ENCODE data around the gene CLIP2. TPM values are rescaled to one million over a fixed set of nuclear protein-coding genes. Genes with fewer than 3 reads are reported as not detected.
"Not testable (repeated sequence)": the region's sequence is repeated elsewhere in the genome, so short reads cannot be mapped to it uniquely, and the experiment has no call there.

The CLIP2 gene
- polyA plus RNA-seq, 3 donors: 1.1 to 5.2 (median 1.3) TPM

DNA sequence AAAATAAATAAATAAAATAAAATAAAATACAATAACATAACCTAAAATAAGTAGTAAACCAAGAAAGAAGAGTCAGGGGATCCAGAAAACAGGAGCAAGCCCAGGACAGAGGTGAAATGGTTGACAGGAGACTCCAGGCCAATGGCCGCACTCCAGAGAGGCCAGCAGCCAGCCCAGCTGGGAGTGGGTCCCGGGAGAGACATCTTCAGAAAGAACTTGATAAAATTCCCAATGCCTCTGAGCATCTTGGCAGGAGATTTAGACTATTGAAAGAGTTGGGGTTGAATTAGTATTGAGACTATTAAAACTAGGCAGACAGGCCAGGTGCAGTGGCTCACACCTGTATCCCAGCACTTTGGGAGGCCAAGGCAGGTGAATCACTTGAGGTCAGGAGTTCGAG, 62.6 kb downstream of the CLIP2 start:
- Mint-ChIP-seq H3K9me3 (peaks cover 0 to 16% (median 13%) of the 10 kb centered on the region in 7 donors), H3K36me3 (peaks cover 26 to 33% of the 10 kb centered on the region in 2 donors), H3K27ac (no peak overlapping the region), H3K27me3 (ENCODE audit: low read depth in 3 of 3) (peaks cover 0 to 3% (median 1%) of the 10 kb centered on the region in 3 donors), H3K4me3 (no peak overlapping the region), H3K4me1 (peaks cover 3% of the 10 kb centered on the region)
- Histone ChIP-seq H3K4me2 (replicated peaks; ENCODE audit: extremely low read depth, low read length, poor library complexity, severe bottlenecking) (no peak overlapping the region), H3K4me3 (replicated peaks in 1 of 3; ENCODE audit: low read depth in 2 of 3, low read length in 3 of 3) (no peak overlapping the region), H3K9ac (ENCODE audit: insufficient read depth, low read length, poor library complexity, severe bottlenecking) (no peak overlapping the region), H3K27me3 (ENCODE audit: control insufficient read depth in 2 of 2, insufficient read depth in 2 of 2, low read length in 2 of 2) (no peaks in the 10 kb centered on the region), H3K36me3 (replicated peaks in 1 of 2; ENCODE audit: control insufficient read depth in 1 of 2, insufficient read depth in 2 of 2, low read length in 2 of 2) (peaks cover 4 to 25% of the 10 kb centered on the region in 2 donors), H3K79me2 (ENCODE audit: insufficient read depth, low read length) (no peaks in the 10 kb centered on the region), H3K9me3 (replicated peaks in 1 of 2; ENCODE audit: control insufficient read depth in 1 of 2, insufficient read depth in 1 of 2, low read length in 2 of 2) (peaks cover 0 to 8% of the 10 kb centered on the region in 2 donors), H3K4me1 (ENCODE audit: control insufficient read depth in 1 of 2, insufficient read depth in 2 of 2, low read length in 2 of 2) (no peaks in the 10 kb centered on the region), H4K20me1 (ENCODE audit: insufficient read depth, low read length) (no peaks in the 10 kb centered on the region), H3K27ac (ENCODE audit: low read depth in 1 of 2, low read length in 2 of 2) (no peak overlapping the region), H2AFZ (ENCODE audit: insufficient read depth, low read depth, low read length, poor library complexity, severe bottlenecking) (no peak overlapping the region)
- no peak for DNase-seq
- intact Hi-C loops (cut with micrococcal nuclease): no loop called here
- TF ChIP-seq, protein P1, sequence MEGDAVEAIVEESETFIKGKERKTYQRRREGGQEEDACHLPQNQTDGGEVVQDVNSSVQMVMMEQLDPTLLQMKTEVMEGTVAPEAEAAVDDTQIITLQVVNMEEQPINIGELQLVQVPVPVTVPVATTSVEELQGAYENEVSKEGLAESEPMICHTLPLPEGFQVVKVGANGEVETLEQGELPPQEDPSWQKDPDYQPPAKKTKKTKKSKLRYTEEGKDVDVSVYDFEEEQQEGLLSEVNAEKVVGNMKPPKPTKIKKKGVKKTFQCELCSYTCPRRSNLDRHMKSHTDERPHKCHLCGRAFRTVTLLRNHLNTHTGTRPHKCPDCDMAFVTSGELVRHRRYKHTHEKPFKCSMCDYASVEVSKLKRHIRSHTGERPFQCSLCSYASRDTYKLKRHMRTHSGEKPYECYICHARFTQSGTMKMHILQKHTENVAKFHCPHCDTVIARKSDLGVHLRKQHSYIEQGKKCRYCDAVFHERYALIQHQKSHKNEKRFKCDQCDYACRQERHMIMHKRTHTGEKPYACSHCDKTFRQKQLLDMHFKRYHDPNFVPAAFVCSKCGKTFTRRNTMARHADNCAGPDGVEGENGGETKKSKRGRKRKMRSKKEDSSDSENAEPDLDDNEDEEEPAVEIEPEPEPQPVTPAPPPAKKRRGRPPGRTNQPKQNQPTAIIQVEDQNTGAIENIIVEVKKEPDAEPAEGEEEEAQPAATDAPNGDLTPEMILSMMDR (IDR thresholded peaks at IDR 0.05): no peak
- WGBS (ENCODE audit: insufficient coverage): 80% methylated on average over 1 of the region's 3 CpGs

DNA sequence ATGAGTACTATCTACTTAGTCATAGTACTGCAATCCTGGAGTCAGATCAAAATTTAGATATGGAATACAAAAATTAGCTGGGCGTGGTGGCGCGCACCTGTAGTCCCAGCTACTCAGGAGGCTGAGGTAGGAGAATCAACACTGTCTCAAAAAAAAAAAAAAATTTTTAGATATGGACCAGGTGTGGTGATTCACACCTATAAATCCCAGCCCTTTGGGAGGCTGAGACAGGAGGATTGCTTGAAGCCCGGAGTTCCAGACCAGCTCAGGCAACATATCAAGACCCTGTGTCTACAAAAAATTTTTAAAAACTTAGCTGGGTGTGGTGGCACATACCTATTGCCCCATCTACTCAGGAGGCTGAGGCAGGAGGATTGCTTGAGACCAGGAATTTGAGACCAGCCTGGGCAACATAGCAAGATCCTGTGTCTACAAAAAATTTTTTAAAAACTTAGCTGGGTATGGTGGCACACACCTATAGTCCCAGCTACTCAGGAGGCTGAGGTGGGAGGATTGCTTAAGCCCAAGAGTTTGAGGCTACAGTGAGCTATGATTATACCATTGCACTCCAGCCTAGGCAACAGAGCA, 63.4 kb downstream of the CLIP2 start:
- H3K4me1 Mint-ChIP-seq; H3K9ac ChIP-seq (ENCODE audit: insufficient read depth, low read length, poor library complexity, severe bottlenecking); H4K20me1 ChIP-seq (ENCODE audit: insufficient read depth, low read length); H3K4me2 ChIP-seq (replicated peaks; ENCODE audit: extremely low read depth, low read length, poor library complexity, severe bottlenecking); H3K4me3 ChIP-seq (replicated peaks in 1 of 3; ENCODE audit: low read depth in 2 of 3, low read length in 3 of 3); intact Hi-C loops (cut with micrococcal nuclease); H3K79me2 ChIP-seq (ENCODE audit: insufficient read depth, low read length); H3K27ac Mint-ChIP-seq; H2AFZ ChIP-seq (ENCODE audit: insufficient read depth, low read depth, low read length, poor library complexity, severe bottlenecking); H3K27ac ChIP-seq (ENCODE audit: low read depth in 1 of 2, low read length in 2 of 2); H3K9me3 ChIP-seq (replicated peaks in 1 of 2; ENCODE audit: control insufficient read depth in 1 of 2, insufficient read depth in 1 of 2, low read length in 2 of 2); H3K4me1 ChIP-seq (ENCODE audit: control insufficient read depth in 1 of 2, insufficient read depth in 2 of 2, low read length in 2 of 2); DNase-seq; H3K27me3 Mint-ChIP-seq (ENCODE audit: low read depth in 3 of 3); H3K4me3 Mint-ChIP-seq; H3K27me3 ChIP-seq (ENCODE audit: control insufficient read depth in 2 of 2, insufficient read depth in 2 of 2, low read length in 2 of 2): not testable (repeated sequence)
- WGBS (ENCODE audit: insufficient coverage): no CpG with 5 or more reads among the region's 4 CpGs
- peaks cover 10 to 31% of the 10 kb centered on the region in 2 donors for H3K36me3 ChIP-seq (replicated peaks in 1 of 2; ENCODE audit: control insufficient read depth in 1 of 2, insufficient read depth in 2 of 2, low read length in 2 of 2)
- H3K9me3 Mint-ChIP-seq: peaks cover 0 to 16% (median 13%) of the 10 kb centered on the region in 7 donors
- H3K36me3 Mint-ChIP-seq: peaks cover 29 to 38% of the 10 kb centered on the region in 2 donors

All from CD14-positive monocyte (primary cell).